Measurements from ENCODE around the gene PPP1R2B. TPM values are rescaled to one million over a fixed set of nuclear protein-coding genes. Genes with fewer than 3 reads are reported as not detected.
A peak's percentile ranks its signal among the peaks of the same experiment; 100 is the strongest.

The PPP1R2B gene
- total and polyA plus RNA-seq, 2 experiments from 2014 or later: not detected

DNA sequence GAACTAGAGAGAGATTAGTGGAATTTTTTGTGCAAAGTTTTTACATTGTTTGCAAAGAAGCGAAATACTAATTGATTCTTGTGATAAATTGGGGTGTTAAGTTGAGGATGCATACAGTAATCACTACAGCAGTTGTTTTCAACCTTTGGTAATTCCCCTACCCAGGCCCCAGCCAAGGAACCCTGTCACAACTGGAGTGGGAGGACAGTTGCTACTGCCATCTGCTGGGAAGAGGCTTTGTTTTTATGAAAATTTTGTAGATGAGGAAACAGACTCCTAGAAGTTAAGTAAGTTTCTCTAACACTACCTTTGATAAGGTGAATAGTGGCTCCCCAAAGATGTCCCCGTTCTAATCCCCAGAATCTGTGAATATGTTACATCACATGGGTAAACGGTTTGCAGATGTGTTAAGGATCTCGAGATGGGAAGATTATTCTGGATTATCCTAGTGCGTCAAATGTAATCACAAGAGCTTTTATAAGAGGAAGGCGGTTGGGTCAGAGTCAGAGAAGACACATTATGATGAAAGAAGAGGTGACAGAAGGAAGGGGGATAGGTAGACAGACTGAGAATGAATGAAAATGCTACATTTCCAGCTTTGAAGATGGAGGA lies 34.0 kb upstream of the PPP1R2B start:
- H3K4me1 ChIP-seq (ENCODE audit: low read depth): no peaks in the 10 kb centered on the region
- no peaks in the 10 kb centered on the region for H3K27me3 ChIP-seq
- DNase-seq (ENCODE audit: low read depth in 1 of 2, low spot score in 1 of 2): peak; percentile 36 to 39
- TF ChIP-seq, protein P1, sequence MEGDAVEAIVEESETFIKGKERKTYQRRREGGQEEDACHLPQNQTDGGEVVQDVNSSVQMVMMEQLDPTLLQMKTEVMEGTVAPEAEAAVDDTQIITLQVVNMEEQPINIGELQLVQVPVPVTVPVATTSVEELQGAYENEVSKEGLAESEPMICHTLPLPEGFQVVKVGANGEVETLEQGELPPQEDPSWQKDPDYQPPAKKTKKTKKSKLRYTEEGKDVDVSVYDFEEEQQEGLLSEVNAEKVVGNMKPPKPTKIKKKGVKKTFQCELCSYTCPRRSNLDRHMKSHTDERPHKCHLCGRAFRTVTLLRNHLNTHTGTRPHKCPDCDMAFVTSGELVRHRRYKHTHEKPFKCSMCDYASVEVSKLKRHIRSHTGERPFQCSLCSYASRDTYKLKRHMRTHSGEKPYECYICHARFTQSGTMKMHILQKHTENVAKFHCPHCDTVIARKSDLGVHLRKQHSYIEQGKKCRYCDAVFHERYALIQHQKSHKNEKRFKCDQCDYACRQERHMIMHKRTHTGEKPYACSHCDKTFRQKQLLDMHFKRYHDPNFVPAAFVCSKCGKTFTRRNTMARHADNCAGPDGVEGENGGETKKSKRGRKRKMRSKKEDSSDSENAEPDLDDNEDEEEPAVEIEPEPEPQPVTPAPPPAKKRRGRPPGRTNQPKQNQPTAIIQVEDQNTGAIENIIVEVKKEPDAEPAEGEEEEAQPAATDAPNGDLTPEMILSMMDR (IDR thresholded peaks at IDR 0.05; ENCODE audit: low read depth, low read length): peak; percentile 51
- H3K27ac ChIP-seq: no peak overlapping the region
- H3K36me3 ChIP-seq: no peaks in the 10 kb centered on the region
- no peak overlapping the region for H3K4me3 ChIP-seq
- no peaks in the 10 kb centered on the region for H3K9me3 ChIP-seq (ENCODE audit: low read depth)

DNA sequence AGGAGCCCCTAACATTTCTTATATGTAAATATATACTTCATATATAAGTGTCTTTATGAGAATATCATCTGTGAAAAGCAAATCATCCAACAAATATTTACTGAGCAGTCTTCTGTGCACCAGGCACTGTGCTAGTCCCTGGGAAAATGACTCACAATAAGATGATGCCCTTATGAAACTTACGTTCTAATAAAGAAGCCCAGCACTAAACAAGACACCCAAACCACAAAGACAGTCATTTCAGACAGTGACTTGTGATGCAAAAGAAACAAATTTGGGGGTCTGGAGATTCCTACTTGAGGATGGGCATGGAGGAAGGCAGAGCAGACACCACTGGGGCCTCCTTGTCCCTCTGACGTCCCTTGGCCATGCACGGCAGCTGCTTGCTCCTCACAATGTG lies 30.6 kb upstream of the PPP1R2B start:
- H3K4me3 ChIP-seq: no peak overlapping the region
- H3K27ac ChIP-seq: no peak overlapping the region
- H3K27me3 ChIP-seq: no peaks in the 10 kb centered on the region
- H3K36me3 ChIP-seq: no peaks in the 10 kb centered on the region
- no peak for DNase-seq (ENCODE audit: low read depth in 1 of 2, low spot score in 1 of 2)
- no peaks in the 10 kb centered on the region for H3K9me3 ChIP-seq (ENCODE audit: low read depth)
- no peaks in the 10 kb centered on the region for H3K4me1 ChIP-seq (ENCODE audit: low read depth)
- TF ChIP-seq, protein P1 (IDR thresholded peaks at IDR 0.05; ENCODE audit: low read depth, low read length): no peak

DNA sequence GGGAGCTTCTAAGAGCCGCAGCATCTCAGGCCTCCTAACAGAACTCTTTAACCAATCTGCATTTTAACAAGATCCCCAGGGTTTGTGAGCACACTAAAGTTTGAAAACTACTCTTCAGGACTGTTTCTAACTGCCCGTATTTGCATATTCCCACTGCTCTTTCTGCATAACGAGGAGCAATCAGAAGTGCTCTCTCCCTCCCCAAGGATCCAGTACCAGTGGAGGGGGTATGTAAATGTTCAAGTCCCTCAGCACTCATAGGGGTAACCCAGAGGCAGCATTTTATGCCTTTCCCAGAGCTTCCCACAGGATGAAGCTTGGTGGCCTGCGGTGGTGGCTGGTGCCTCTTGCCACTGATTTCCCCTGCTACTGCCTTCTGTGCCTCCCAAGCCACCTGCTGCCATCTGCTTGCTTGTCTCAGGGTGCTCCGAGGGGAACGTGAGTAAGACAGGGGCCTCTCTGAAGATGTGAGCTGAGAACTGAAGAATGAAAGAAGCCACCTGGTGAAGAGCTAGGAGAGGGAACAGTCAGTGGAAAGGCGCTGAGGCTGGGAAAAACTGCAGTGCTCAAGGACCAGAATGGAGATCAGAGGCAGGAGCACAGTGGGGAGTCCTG lies 30.0 kb upstream of the PPP1R2B start:
- H3K36me3 ChIP-seq: no peaks in the 10 kb centered on the region
- H3K27me3 ChIP-seq: no peaks in the 10 kb centered on the region
- H3K4me1 ChIP-seq (ENCODE audit: low read depth): no peaks in the 10 kb centered on the region
- DNase-seq (ENCODE audit: low read depth in 1 of 2, low spot score in 1 of 2): no peak
- TF ChIP-seq, protein P1 (IDR thresholded peaks at IDR 0.05; ENCODE audit: low read depth, low read length): no peak
- no peaks in the 10 kb centered on the region for H3K9me3 ChIP-seq (ENCODE audit: low read depth)
- H3K4me3 ChIP-seq: no peak overlapping the region
- H3K27ac ChIP-seq: no peak overlapping the region

DNA sequence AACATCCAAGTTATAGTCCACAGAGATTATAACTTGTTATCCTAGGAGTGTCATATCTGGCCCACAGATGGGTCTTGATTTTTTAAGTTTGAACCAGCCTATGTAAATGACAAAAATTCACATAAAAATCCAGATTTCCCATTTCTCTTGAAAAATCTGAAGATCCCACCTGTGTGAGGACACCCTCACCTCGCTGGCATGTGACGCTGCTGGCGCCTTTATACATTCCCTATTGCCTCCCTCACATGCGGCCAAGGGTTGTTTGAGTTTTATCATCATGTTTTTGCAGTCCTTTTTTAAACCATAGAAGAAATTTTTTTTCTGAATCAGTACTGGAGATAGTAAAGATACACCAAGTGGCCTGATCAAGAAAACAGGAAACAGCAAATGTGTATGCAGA lies 25.9 kb upstream of the PPP1R2B start:
- TF ChIP-seq, protein P1 (IDR thresholded peaks at IDR 0.05; ENCODE audit: low read depth, low read length): no peak

DNA sequence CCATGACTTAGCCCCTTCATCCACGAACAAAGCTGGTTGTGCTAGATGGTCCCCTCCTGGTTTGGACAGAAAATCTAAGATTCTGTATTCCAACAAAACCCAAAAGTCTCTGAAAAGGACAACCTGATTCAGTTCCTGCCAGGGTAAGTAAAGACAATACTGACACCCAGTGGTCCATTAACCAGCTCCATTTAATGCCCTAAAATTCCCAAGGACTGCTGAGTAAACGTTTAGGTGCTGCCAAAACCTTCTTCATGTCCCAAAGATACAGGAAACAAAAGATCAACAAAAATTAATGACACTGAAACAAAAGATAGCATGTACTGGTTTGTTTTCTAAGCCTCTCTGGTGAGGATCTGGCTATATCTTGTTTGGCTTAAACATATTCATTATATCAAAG lies 25.3 kb upstream of the PPP1R2B start:
- Histone ChIP-seq H3K36me3 (no peaks in the 10 kb centered on the region), H3K4me1 (ENCODE audit: low read depth) (no peaks in the 10 kb centered on the region), H3K27me3 (no peaks in the 10 kb centered on the region), H3K27ac (no peak overlapping the region), H3K9me3 (ENCODE audit: low read depth) (no peaks in the 10 kb centered on the region), H3K4me3 (no peak overlapping the region)
- peak; percentile 50 to 53 for DNase-seq (ENCODE audit: low read depth in 1 of 2, low spot score in 1 of 2)
- TF ChIP-seq, protein P1 (IDR thresholded peaks at IDR 0.05; ENCODE audit: low read depth, low read length): peak; percentile 44

More for the DNA sequence above, 25.9 kb upstream of the PPP1R2B start:
- H3K9me3 ChIP-seq (ENCODE audit: low read depth): no peaks in the 10 kb centered on the region
- no peak overlapping the region for H3K27ac ChIP-seq
- no peaks in the 10 kb centered on the region for H3K27me3 ChIP-seq
- H3K36me3 ChIP-seq: no peaks in the 10 kb centered on the region
- no peak for DNase-seq (ENCODE audit: low read depth in 1 of 2, low spot score in 1 of 2)
- no peaks in the 10 kb centered on the region for H3K4me1 ChIP-seq (ENCODE audit: low read depth)
- no peak overlapping the region for H3K4me3 ChIP-seq
